ENCODE results near the gene PLA2G2D.

DNA sequence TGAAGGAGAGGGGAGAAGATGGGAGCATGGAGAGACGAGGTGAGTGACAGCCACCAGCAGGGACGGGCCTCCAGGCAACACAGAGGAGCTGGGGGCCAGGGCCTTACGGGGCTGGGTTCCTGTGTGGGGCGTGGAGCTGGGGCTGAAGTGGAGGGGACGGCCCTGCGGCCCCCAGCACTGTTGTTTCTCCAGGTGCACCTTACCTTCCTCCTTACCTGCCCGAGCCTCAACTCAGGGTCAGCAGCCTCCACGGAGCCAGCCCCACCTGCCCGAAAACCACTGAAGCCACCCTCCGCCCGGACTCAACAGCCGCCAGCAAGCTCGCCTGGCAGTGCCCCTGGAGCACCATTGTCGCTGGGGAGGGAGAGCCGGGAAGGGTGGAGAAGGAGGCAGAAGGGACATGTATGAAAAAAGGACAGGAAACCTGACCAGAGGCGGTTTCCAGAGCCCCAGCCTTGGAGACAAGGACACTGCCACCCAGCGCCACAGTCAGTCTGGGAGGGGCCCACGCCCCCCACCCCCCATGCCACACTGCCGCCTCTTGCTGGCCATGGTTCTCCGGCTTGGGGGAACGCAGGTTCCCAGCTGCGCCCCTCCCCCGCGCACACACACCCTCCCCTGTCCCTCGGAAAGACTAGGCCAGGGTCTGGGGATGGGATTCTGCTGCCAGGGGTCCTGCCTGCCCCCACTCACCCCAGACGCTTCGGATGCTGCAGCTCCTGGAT lies 30.4 kb upstream of the PLA2G2D start:
- TF ChIP-seq MYBL2 (IDR thresholded peaks at IDR 0.05; ENCODE audit: low read depth): no peak
- no peak for TF ChIP-seq MYBL2 (CRISPR knock-in tag; IDR thresholded peaks at IDR 0.05; ENCODE audit: borderline replicate concordance)
- TF ChIP-seq KAT8 (IDR thresholded peaks at IDR 0.05; ENCODE audit: low read depth): no peak
